Measurements from ENCODE around the gene PCED1B.

Gene PCED1B

DNA sequence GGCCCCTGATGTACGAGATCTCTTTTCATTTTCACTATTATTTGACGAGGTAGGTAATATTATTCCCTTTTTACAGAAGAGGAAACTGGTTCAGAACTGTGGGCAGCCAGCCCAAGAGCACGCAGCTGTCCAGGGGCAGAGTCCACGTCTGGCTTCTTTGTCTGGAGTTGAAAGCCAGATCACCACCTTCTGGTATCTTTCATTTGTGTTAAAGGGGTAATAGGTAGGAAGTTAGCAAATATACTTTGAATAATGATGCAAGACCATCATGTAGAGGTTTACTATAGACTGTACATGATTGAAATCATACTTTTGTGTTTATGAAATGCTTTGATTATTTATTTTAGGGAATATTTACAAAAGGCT, 144.4 kb downstream of the PCED1B start:
- peak overlapping the region; percentile 82 for H3K27ac ChIP-seq (ENCODE audit: poor library complexity, severe bottlenecking)
- no peaks in the 10 kb centered on the region for H3K9me3 ChIP-seq (ENCODE audit: severe bottlenecking)
- DNase-seq (ENCODE audit: low spot score) (no peak), ATAC-seq (ENCODE audit: low read depth) (no peak)
- TF ChIP-seq, protein P1, sequence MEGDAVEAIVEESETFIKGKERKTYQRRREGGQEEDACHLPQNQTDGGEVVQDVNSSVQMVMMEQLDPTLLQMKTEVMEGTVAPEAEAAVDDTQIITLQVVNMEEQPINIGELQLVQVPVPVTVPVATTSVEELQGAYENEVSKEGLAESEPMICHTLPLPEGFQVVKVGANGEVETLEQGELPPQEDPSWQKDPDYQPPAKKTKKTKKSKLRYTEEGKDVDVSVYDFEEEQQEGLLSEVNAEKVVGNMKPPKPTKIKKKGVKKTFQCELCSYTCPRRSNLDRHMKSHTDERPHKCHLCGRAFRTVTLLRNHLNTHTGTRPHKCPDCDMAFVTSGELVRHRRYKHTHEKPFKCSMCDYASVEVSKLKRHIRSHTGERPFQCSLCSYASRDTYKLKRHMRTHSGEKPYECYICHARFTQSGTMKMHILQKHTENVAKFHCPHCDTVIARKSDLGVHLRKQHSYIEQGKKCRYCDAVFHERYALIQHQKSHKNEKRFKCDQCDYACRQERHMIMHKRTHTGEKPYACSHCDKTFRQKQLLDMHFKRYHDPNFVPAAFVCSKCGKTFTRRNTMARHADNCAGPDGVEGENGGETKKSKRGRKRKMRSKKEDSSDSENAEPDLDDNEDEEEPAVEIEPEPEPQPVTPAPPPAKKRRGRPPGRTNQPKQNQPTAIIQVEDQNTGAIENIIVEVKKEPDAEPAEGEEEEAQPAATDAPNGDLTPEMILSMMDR (IDR thresholded peaks at IDR 0.05; ENCODE audit: poor library complexity, severe bottlenecking), result no peak
- H3K4me1 ChIP-seq (ENCODE audit: insufficient read depth, poor library complexity, severe bottlenecking), result peaks cover 37% of the 10 kb centered on the region
- H3K36me3 ChIP-seq (ENCODE audit: low read depth), result no peaks in the 10 kb centered on the region
- no peaks in the 10 kb centered on the region for H3K27me3 ChIP-seq (ENCODE audit: insufficient read depth, poor library complexity, severe bottlenecking)
- no peak overlapping the region for H3K4me3 ChIP-seq (ENCODE audit: severe bottlenecking)

DNA sequence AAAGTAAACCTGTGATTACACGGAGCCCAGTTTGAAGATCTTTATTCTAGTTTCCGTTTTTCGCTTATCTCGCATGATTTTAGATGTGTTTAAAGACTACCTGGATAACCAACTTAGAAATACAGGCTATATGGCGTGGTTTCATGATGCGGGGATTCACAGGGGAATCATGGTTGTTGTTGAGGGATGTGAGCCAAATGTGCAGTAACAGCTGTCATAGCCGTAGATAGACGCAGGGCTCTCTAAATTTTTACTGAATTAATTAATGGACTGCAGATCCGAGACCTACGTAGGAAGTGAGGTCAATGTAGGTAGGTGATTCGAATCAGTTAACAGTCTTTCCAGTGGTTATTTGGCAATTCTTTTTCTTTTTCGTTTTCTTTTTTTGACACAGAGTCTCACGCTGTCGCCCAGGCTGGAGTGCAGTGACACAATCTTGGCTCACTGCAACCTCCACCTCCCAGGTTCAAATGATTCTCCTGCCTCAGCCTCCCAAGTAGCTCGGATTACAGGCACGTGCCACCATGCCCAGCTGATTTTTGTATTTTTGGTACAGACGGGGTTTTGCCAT, 145.2 kb downstream of the PCED1B start:
- H3K27ac ChIP-seq (ENCODE audit: poor library complexity, severe bottlenecking), result peak overlapping the region; percentile 82
- TF ChIP-seq, protein P1 (IDR thresholded peaks at IDR 0.05; ENCODE audit: poor library complexity, severe bottlenecking), result no peak
- no peaks in the 10 kb centered on the region for H3K36me3 ChIP-seq (ENCODE audit: low read depth)
- no peak for DNase-seq (ENCODE audit: low spot score)
- no peaks in the 10 kb centered on the region for H3K9me3 ChIP-seq (ENCODE audit: severe bottlenecking)
- H3K27me3 ChIP-seq (ENCODE audit: insufficient read depth, poor library complexity, severe bottlenecking), result no peaks in the 10 kb centered on the region
- ATAC-seq (ENCODE audit: low read depth), result no peak
- no peak overlapping the region for H3K4me3 ChIP-seq (ENCODE audit: severe bottlenecking)
- H3K4me1 ChIP-seq (ENCODE audit: insufficient read depth, poor library complexity, severe bottlenecking), result peaks cover 28% of the 10 kb centered on the region

DNA sequence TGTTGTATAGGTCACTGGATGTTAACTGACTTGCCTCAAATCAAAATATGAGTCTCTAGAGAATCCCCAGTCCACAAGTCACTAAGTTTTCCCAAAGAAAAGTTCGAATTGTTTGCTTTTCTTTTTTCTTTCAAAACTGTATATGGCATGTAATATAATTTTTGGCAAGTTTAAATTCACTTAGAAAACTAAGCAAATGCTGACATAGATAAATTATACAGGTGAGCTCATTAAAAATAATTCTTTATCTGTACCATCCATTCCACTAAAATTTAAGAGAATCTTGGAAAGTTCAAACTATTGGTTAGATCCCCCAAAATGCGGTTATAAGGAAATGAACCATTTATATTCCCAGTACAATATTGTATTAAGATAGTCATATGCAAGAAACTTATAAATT, 145.9 kb downstream of the PCED1B start:
- no peak for ATAC-seq (ENCODE audit: low read depth)
- H3K27ac ChIP-seq (ENCODE audit: poor library complexity, severe bottlenecking), result no peak overlapping the region

DNA sequence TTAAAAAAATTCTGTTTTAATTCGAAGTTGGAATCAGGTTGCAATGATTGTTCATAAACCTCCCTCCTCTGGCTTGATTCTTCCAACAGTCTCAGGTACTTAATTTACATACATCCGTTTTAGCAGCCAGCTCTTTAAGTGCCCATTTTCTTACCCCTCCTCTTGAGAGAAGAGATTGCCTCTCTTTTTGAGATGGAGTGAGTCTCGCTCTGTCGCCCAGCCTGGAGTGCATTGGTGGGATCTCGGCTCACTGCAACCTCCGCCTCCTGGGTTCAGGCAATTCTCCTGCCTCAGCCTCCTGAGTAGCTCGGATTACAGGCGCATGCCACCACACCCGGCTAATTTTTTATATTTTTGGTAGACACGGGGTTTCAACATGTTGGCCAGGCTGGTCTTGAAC, 146.8 kb downstream of the PCED1B start:
- Histone ChIP-seq H3K4me1 (ENCODE audit: insufficient read depth, poor library complexity, severe bottlenecking) (peaks cover 13% of the 10 kb centered on the region), H3K36me3 (ENCODE audit: low read depth) (no peaks in the 10 kb centered on the region; the same call in 1 of the 2 replicates), H3K4me3 (ENCODE audit: severe bottlenecking) (no peak overlapping the region), H3K27ac (ENCODE audit: poor library complexity, severe bottlenecking) (no peak overlapping the region), H3K27me3 (ENCODE audit: insufficient read depth, poor library complexity, severe bottlenecking) (no peaks in the 10 kb centered on the region), H3K9me3 (ENCODE audit: severe bottlenecking) (no peaks in the 10 kb centered on the region)
- TF ChIP-seq, protein P1 (IDR thresholded peaks at IDR 0.05; ENCODE audit: poor library complexity, severe bottlenecking), result no peak
- DNase-seq (ENCODE audit: low spot score) (no peak), ATAC-seq (ENCODE audit: low read depth) (no peak)

More for the DNA sequence above, 145.9 kb downstream of the PCED1B start:
- Histone ChIP-seq H3K36me3 (ENCODE audit: low read depth) (no peaks in the 10 kb centered on the region; the same call in 1 of the 2 replicates), H3K9me3 (ENCODE audit: severe bottlenecking) (no peaks in the 10 kb centered on the region), H3K4me1 (ENCODE audit: insufficient read depth, poor library complexity, severe bottlenecking) (peaks cover 21% of the 10 kb centered on the region), H3K27me3 (ENCODE audit: insufficient read depth, poor library complexity, severe bottlenecking) (no peaks in the 10 kb centered on the region), H3K4me3 (ENCODE audit: severe bottlenecking) (no peak overlapping the region)
- no peak for DNase-seq (ENCODE audit: low spot score)
- TF ChIP-seq, protein P1 (IDR thresholded peaks at IDR 0.05; ENCODE audit: poor library complexity, severe bottlenecking), result no peak

DNA sequence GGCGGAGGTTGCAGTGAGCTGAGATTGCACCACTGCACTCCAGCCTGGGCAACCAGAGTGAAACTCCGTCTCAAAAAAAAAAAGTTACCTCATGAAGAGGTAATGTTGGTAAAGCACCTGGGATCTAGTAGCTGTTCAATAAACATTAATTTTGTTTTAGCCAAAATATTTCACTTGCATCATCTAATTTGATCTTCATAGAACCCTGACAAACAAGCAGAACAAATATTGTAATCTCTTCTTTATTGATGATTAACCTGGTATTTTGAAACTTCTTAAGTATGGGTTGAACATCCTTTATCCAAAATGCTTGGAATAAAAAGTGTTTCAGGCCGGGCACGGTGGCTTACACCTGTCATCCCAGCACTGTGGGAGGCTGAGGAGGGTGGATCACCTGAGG, 149.4 kb downstream of the PCED1B start:
- H3K4me1 ChIP-seq (ENCODE audit: insufficient read depth, poor library complexity, severe bottlenecking), result no peaks in the 10 kb centered on the region
- no peaks in the 10 kb centered on the region for H3K27me3 ChIP-seq (ENCODE audit: insufficient read depth, poor library complexity, severe bottlenecking)
- no peak overlapping the region for H3K27ac ChIP-seq (ENCODE audit: poor library complexity, severe bottlenecking)
- no peak for DNase-seq (ENCODE audit: low spot score)
- H3K4me3 ChIP-seq (ENCODE audit: severe bottlenecking), result no peak overlapping the region
- no peaks in the 10 kb centered on the region for H3K9me3 ChIP-seq (ENCODE audit: severe bottlenecking)
- TF ChIP-seq, protein P1 (IDR thresholded peaks at IDR 0.05; ENCODE audit: poor library complexity, severe bottlenecking), result no peak
- no peaks in the 10 kb centered on the region; the same call in 1 of the 2 replicates for H3K36me3 ChIP-seq (ENCODE audit: low read depth)
- ATAC-seq (ENCODE audit: low read depth), result no peak

Data from RWPE2 (cell line).